ENCODE measurements around the gene AOX1.
"Not testable (repeated sequence)": the region's sequence is repeated elsewhere in the genome, so short reads cannot be mapped to it uniquely, and the experiment has no call there.

AOX1 gene

GRCh38 chr2:200703926-200704637 is 118.3 kb downstream of the AOX1 start:
- no peak for DNase-seq

DNA sequence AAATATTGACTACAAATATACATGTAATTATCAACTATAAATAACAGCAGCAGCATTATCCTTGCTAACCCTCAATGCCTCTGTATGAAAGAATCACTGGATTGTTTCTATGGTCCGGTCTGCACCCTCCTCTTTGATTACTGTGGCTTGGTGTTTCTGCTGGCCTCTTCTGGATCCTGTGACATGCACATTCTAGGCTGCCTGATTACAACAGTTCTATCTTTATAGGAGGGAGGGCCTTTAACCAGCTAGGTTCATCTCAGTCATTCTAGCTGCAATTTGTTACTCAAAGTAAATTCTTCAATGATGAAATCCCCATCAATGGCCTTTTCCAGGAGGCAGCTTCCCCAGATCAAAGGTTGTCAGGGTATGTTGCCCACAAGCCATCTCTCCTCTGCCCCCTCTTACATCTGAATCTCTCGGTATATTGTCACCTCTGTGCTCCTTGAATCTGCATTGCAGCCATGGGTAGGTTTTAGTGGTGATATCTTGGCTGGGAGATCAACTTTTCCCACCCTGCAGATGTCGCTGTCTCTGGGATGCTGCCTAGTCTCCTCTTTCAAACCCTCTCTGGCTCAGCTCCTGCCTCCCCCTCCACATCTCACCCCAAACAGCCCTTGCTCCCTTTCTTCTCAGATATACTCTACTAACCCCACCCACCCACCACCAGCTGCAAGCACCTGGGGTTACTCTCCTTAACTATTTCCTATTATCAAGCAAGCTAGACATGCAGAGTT is 119.7 kb downstream of the AOX1 start:
- no peak for DNase-seq

GRCh38 chr2:200708943-200709342 is 123.1 kb downstream of the AOX1 start:
- DNase-seq, result peak; percentile 32

DNA sequence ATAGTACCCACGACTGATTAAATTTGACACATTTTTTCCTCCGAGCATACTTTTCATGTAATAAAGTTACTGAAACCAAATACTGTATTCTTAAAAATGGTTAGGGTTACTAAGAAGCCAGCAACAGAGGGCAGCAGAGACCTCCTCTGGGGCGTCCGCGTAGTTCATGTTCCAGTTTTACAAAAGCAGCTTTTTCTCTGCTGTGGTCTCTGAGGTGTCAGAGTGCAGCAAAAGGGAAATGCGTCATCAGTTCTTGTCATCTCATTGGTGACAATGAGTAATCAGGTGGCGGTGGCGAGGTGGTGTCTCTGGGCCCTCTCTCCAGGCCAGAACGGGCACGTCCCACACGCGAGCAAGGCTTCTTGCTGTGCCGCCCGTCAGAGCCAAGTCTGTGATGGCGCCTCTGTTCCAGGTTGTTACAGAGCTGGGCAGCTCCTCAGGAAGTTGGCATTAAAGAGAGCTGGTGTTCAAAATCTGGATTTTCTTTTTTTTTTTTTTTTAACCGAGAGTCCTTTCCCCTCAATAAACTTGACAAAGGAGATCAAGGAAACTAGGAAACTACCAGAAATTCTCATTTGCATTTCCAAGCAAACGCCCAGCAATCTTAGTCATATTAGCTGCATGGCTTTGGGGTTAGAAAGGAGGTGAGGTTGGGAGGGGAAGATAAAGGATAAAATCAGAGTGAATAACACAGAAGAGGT is 127.3 kb downstream of the AOX1 start:
- DNase-seq, result peak; percentile 91

DNA sequence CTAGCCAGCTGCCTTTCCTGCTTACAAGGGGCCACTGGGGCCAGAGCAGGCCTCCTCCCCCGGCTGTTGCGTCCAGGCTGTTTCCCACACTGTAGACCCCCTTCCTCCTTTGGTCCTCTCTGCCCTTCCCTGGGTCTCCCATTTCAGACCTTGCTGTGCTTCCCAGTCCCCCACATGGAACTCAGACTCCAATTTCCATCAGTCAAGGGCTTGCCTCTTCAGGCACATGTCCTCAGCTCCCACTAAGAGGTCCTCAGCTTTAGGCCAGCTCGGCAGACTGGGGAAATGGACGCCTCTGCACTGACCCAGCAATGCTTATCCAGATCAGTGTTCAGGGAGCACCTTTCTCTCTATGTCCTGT is 127.9 kb downstream of the AOX1 start:
- no peak for DNase-seq

- not testable (repeated sequence) for DNase-seq
Observed at GRCh38 chr2:200715014-200715413, 129.2 kb downstream of the AOX1 start.

DNA sequence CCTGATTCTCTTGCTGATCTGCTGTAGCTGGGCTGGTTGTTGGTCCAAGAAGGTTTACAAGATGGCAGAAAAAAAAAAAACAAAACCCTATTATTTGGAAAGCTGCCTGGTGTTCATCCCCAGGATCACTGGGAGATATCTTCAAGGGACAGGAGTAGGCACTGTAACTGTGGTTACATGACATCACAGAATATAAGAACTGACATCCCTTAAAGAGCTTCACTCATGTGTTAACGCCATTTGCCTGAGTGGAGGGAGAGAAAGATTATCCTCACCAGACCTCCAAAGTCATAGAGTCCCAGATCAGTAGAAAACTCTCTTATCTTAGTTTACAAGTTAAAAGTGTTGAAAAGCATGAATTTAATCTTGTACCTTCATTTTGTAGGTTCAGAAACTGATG is 130.6 kb downstream of the AOX1 start:
- no peak for DNase-seq

All from fibroblast of skin of abdomen (primary cell).